Activated T-helper 17 cell treated with anti-CD3 and anti-CD28 coated beads, Interleukin-2, amount 50 U/mL, for 72 hours (primary cell): ENCODE data around the gene SPTBN1. TPM values are rescaled to one million over a fixed set of nuclear protein-coding genes. Genes with fewer than 3 reads are reported as not detected.

ENCODE experiments used
- ATAC-seq: fragments of 150-1000 bp; cut with Tn5 transposase; replicated peaks from 2 replicates; pipeline ENCODE4 v1.10.0; 2021; ENCODE audit warnings: mild to moderate bottlenecking, moderate library complexity
- H3K27ac Mint-ChIP-seq: one replicate; pipeline ENCODE4 v1.8.0; 2022; ENCODE audit warnings: mixed read lengths
- H3K27me3 Mint-ChIP-seq: one replicate; pipeline ENCODE4 v1.8.0; 2022; ENCODE audit warnings: mixed read lengths
- H3K36me3 Mint-ChIP-seq: one replicate; pipeline ENCODE4 v1.8.0; 2022; ENCODE audit warnings: low read depth, mild to moderate bottlenecking, mixed read lengths
- H3K4me1 Mint-ChIP-seq: one replicate; pipeline ENCODE4 v1.8.0; 2022; ENCODE audit warnings: mixed read lengths
- H3K4me3 Mint-ChIP-seq: one replicate; pipeline ENCODE4 v1.8.0; 2022; ENCODE audit warnings: mild to moderate bottlenecking, mixed read lengths
- H3K9me3 Mint-ChIP-seq: one replicate; pipeline ENCODE4 v1.8.0; 2022; ENCODE audit warnings: mixed read lengths
- total RNA-seq, 2 donors: library from RNA; stranded (reverse); gene quantifications; one replicate each; pipeline ENCODE4 v1.2.3, GENCODE V29; 2022

Gene SPTBN1
- total RNA-seq, 2 donors from 2014 or later: 85.3 to 101 TPM

DNA sequence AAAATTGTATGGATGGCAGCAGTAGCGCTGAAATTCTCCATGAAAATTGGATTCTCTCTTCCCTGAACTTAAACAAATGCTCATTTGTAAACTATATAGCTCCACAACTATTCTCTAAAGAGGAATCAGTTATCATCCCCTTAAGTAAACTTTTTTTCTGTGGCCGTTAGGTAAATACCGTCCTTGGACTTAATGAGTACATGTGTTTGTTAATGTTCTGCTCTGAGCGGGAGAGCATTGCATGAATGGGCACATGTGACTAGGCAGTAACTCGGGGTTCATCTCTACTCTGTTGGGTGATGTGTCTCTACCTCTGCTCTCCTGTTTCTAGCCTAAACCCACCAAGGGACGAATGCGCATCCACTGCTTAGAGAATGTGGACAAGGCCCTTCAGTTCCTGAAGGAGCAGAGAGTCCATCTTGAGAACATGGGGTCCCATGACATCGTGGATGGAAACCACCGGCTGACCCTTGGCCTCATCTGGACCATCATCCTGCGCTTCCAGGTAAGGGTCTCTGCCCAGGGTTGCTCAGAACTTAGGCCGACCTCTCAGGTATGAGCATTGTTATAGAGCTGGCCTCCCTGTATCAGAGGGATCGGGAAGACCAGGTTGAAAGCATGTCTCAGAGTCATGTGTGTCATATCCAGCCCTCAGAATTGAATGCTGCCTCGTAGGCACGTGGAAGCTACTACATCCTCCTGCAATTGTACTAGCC lies 155.9 kb downstream of the SPTBN1 start:
- peaks cover 42% of the 10 kb centered on the region for H3K4me1 Mint-ChIP-seq
- H3K36me3 Mint-ChIP-seq: peaks cover 42% of the 10 kb centered on the region
- no peak for ATAC-seq
- H3K27me3 Mint-ChIP-seq: no peaks in the 10 kb centered on the region
- H3K27ac Mint-ChIP-seq: peak overlapping the region; percentile 42
- no peaks in the 10 kb centered on the region for H3K9me3 Mint-ChIP-seq
- no peak overlapping the region for H3K4me3 Mint-ChIP-seq

DNA sequence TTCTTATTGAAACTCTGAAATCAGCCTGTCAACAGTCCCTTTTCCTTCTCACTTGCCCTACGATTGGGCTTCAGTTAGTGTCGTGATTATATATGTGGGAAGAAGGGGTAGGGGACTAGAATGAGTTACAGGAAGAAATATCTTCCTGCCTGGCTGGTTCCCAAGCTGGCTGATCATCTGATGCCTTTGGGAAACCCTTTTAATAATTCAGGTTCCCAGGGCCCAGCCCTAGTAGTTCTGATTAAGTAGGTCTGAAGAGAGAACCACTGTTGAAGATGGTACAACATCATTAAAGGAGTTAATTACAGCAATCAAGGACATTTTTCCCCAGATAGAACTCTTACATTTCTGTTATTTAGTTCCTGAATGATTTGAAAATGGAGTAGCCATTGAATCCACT lies 157.3 kb downstream of the SPTBN1 start:
- ATAC-seq: no peak
- H3K4me3 Mint-ChIP-seq: no peak overlapping the region
- H3K4me1 Mint-ChIP-seq: peaks cover 41% of the 10 kb centered on the region
- H3K27me3 Mint-ChIP-seq: no peaks in the 10 kb centered on the region
- H3K36me3 Mint-ChIP-seq: peaks cover 56% of the 10 kb centered on the region
- no peaks in the 10 kb centered on the region for H3K9me3 Mint-ChIP-seq
- peak overlapping the region; percentile 42 for H3K27ac Mint-ChIP-seq

DNA sequence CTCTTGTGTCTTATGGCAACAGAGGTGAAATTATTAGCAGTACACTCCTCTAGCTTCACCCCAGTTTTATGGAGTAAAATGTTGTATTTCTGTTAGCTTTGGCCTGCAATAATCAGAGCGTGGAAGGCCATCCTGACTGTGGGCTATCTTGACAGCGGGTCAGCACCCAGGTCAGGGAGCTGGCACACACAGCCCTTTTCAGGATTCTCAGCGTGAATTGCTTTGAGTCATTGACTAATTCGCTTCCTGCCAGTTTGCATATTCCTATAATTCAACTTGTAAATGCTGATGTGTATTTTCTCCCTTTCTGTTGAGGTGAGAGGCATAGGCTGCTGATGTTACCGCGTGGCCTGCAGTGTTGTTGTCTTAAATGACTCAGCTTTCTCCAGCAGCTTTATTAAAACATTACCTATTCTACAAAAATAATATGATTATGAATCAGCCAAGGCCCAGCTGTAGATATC lies 157.7 kb downstream of the SPTBN1 start:
- H3K27ac Mint-ChIP-seq: peak overlapping the region; percentile 42
- peak; percentile 54 for ATAC-seq

DNA sequence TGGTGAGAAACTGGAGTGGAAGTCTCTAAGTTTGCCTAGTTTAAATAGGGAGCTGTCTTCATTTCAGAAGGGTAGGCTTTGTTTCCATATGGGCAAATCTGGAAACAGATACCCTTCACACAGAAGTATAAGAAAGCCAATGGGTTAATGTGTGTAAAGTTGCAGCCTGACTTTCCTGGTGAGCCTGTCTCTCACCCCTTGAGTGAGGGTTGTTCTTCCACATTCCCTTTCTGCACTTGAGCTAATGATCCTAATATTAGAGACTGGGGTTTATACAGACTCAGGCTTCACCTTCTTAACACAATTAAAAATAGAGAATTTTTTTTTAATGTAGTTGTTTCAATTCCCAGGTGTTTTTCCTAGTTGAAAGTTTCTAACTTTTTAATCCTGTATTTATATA lies 158.7 kb downstream of the SPTBN1 start:
- ATAC-seq: no peak
- Mint-ChIP-seq H3K4me1 (peaks cover 34% of the 10 kb centered on the region), H3K36me3 (peaks cover 70% of the 10 kb centered on the region), H3K9me3 (no peaks in the 10 kb centered on the region), H3K4me3 (no peak overlapping the region), H3K27ac (no peak overlapping the region), H3K27me3 (no peaks in the 10 kb centered on the region)

More for the DNA sequence above, 157.7 kb downstream of the SPTBN1 start:
- Mint-ChIP-seq H3K36me3 (peaks cover 60% of the 10 kb centered on the region), H3K4me1 (peaks cover 43% of the 10 kb centered on the region), H3K4me3 (no peak overlapping the region), H3K9me3 (no peaks in the 10 kb centered on the region), H3K27me3 (no peaks in the 10 kb centered on the region)

DNA sequence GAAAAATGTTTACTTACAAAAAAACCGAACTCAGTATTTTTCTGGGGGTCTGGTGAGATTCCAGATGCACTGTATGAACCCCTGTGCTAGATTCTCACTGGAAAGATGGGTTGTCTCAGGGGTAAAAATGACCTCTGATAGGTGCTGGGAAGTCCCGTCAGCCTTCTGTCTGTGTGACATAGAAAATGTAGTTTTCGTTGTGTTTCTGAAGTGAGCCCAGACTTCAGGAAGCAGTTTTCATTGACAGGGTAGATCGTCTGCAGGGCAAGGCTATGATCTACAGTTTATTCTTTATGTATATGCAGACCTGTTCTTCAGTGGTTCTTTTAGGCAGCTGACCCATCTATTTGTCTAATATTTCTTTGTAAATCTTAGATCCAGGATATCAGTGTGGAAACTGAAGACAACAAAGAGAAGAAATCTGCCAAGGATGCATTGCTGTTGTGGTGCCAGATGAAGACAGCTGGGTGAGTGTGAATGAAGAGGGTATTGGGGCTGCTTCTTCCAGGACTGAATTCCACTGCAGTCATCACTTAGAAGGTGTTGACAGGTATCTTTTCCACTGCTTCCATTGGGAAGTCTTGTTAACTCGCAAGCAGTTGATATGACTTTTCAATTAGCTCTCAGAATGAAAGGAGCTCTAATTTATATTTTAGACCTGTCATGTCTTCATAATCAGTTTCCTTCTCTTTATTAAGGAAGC lies 159.9 kb downstream of the SPTBN1 start:
- ATAC-seq: no peak
- Mint-ChIP-seq H3K4me1 (peaks cover 24% of the 10 kb centered on the region), H3K27me3 (no peaks in the 10 kb centered on the region), H3K36me3 (peaks cover 82% of the 10 kb centered on the region), H3K9me3 (no peaks in the 10 kb centered on the region), H3K27ac (peak overlapping the region; percentile 60), H3K4me3 (no peak overlapping the region)

DNA sequence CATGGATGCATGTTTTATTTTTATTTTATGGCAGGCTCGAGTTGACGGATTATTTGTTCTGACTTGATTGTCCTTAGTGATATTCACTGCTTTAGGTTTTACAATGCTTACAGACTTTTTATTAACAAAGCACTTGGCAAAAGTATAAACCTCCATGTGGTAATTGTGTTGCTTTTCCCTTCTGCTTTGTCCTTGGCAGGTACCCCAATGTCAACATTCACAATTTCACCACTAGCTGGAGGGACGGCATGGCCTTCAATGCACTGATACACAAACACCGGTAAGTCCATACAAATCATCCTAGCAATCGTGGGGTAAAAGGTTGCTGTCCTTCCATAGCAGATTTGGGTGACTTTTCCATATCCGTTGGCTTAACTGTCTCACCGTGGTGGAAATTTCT lies 161.3 kb downstream of the SPTBN1 start:
- peaks cover 93% of the 10 kb centered on the region for H3K36me3 Mint-ChIP-seq
- no peak overlapping the region for H3K27ac Mint-ChIP-seq
- no peaks in the 10 kb centered on the region for H3K27me3 Mint-ChIP-seq
- no peaks in the 10 kb centered on the region for H3K9me3 Mint-ChIP-seq
- no peak overlapping the region for H3K4me3 Mint-ChIP-seq
- ATAC-seq: no peak
- peaks cover 21% of the 10 kb centered on the region for H3K4me1 Mint-ChIP-seq

DNA sequence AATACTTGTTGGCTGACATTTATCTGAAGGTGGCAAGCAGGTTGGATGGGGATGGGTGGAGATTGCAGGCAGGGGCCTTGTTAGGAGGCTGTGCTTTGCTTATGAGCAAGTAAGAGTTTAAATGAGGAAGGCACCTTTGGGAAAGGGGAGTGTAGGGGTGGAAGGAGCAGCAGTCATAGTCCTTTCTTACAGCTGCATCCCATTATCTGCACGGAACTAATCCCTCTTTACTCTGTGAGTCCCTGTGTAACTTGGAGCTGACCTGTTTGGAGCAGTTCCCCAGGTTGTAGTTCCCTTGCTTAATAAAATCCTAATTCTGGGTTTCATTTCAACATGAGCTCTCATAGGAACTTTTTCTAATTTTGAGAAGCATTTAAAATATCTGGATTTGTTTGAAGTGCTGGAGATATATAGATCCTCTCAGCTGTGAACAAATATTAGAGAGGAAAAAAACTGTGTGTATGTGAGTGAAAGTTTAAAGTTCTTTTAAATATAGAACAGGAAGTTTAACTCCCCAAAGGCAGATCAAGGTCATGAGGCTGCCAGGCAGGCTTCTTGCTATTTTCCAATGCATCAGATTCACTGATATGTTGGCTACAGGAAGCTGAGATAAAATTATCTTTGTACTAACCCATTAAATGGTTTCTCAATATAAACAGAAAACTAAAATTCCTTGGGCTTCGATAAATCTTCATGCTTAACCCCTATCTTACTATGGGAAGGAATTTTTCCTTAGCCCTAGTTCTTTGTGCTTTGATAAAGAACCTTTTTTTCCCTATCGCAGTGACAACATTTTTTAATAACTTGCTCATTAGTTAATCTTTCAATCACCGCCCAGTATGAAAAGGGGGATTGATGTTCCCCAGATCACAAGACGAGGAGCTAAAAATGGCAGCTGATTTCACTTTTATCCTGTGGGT lies 162.8 kb downstream of the SPTBN1 start:
- no peaks in the 10 kb centered on the region for H3K9me3 Mint-ChIP-seq
- no peaks in the 10 kb centered on the region for H3K27me3 Mint-ChIP-seq
- H3K4me1 Mint-ChIP-seq: peaks cover 14% of the 10 kb centered on the region
- no peak for ATAC-seq
- peaks cover 96% of the 10 kb centered on the region for H3K36me3 Mint-ChIP-seq
- no peak overlapping the region for H3K4me3 Mint-ChIP-seq
- H3K27ac Mint-ChIP-seq: peak overlapping the region; percentile 84

DNA sequence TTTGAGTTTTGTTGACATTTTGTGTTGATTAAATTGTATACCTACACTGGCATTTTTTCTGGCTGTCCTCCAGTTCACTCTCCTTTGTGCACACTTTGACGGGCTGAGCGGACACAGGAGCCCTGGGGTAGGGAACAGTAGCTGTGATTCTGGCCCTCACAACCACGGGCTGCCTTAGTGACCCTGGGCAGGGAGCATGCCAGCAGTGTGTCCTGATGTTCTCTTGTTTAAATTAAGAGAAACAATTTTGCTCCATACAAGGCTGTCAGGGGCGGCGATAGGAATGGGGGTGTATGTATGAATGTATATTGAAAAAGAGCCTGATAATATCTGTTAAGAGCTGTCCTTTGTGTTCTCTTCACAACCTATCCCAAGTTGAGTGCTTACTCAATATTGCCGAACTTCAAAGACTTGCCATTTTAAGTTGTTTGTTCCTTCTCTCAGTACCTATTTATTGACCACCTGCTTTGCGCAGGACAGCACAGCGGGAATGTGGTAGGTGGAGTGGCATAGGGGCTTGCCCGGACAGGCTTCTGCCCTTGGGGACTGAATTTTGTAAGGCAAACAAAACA lies 163.6 kb downstream of the SPTBN1 start:
- Mint-ChIP-seq H3K4me3 (no peak overlapping the region), H3K36me3 (peaks cover 97% of the 10 kb centered on the region), H3K27ac (peak overlapping the region; percentile 84), H3K9me3 (no peaks in the 10 kb centered on the region), H3K4me1 (peaks cover 10% of the 10 kb centered on the region), H3K27me3 (no peaks in the 10 kb centered on the region)
- ATAC-seq: no peak

DNA sequence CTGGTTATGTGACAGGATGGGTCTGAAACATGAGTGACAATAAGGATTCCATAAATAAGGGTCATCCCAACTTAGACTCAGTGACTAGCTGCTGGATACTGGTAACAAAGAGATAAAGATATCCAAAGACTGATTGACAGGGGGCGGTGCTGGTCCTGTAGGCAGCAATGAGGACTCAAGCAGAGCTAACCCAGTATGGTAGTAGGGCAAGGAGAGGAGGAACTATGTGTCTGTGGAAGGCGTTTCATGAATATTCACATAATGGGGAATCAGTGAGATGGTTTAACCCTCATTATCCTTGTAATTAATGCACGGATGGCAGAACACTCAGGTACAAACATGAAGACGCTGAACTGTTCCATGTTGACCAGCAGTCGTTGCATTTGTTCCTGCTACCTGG lies 164.8 kb downstream of the SPTBN1 start:
- no peaks in the 10 kb centered on the region for H3K27me3 Mint-ChIP-seq
- H3K27ac Mint-ChIP-seq: peak overlapping the region; percentile 84
- ATAC-seq: no peak
- H3K36me3 Mint-ChIP-seq: peaks cover 98% of the 10 kb centered on the region
- H3K4me3 Mint-ChIP-seq: no peak overlapping the region
- peaks cover 10% of the 10 kb centered on the region for H3K4me1 Mint-ChIP-seq
- no peaks in the 10 kb centered on the region for H3K9me3 Mint-ChIP-seq

DNA sequence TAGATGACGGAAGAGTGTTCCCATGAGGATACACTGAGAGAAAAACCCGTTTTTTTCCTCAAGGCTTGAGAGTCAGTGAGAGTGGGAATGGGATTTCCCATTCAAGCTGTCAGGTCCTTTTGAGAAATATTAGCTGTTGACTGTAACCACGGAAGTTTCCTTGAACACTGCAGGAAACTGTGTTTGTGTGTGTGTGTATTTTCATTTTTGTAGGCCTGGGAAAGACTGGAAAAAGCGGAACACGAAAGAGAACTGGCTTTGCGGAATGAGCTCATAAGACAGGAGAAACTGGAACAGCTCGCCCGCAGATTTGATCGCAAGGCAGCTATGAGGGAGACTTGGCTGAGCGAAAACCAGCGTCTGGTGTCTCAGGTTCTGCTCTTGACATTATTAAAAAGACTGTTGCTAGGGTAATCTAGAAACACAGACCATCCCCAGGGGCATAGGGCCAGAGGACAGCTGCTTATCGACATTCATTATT lies 168.5 kb downstream of the SPTBN1 start:
- no peak for ATAC-seq
- Mint-ChIP-seq H3K4me3 (no peak overlapping the region), H3K4me1 (peaks cover 7% of the 10 kb centered on the region), H3K36me3 (peaks cover 98% of the 10 kb centered on the region), H3K27me3 (no peaks in the 10 kb centered on the region), H3K27ac (peak overlapping the region; percentile 29), H3K9me3 (no peaks in the 10 kb centered on the region)

DNA sequence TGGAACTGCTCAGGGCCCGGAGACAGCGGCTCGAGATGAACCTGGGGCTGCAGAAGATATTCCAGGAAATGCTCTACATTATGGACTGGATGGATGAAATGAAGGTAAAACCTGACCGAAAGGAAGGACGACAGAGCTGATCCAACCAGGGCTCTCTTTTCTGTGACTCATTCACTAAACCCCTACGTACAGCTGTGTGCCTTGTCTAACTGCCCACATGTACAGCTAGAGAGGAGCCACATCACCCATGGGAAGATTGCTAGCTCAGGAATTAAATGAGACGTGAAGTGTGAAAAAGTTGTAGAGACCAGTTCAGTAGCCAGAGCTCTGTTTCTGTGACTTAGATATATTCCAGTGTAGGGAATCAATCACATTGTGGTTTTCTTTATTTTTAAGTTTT lies 170.0 kb downstream of the SPTBN1 start:
- Mint-ChIP-seq H3K4me1 (peaks cover 12% of the 10 kb centered on the region), H3K4me3 (no peak overlapping the region), H3K27ac (peak overlapping the region; percentile 95), H3K27me3 (no peaks in the 10 kb centered on the region), H3K9me3 (no peaks in the 10 kb centered on the region), H3K36me3 (peaks cover 98% of the 10 kb centered on the region)
- no peak for ATAC-seq

DNA sequence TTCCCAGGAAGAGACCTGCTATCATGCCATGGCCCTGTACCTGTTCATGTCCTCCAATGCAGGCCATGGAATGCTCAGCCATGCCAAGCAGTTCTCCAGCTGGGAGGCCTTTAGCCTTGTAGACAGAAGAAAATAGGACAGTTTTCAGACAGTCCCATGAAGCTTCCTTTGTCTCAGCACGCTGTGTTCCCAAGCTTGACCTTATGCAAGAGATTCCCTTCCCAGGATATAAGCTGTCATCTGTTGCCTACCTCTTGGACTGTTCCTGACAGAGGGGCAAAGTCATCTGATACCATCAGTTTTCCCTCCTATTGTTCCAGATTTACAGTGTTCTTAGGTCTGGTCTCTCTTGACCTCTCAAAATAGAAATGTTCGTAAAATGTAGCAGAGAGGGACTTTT lies 170.8 kb downstream of the SPTBN1 start:
- no peaks in the 10 kb centered on the region for H3K27me3 Mint-ChIP-seq
- ATAC-seq: no peak
- peaks cover 12% of the 10 kb centered on the region for H3K4me1 Mint-ChIP-seq
- H3K4me3 Mint-ChIP-seq: no peak overlapping the region
- peak overlapping the region; percentile 95 for H3K27ac Mint-ChIP-seq
- peaks cover 100% of the 10 kb centered on the region for H3K36me3 Mint-ChIP-seq
- H3K9me3 Mint-ChIP-seq: no peaks in the 10 kb centered on the region

DNA sequence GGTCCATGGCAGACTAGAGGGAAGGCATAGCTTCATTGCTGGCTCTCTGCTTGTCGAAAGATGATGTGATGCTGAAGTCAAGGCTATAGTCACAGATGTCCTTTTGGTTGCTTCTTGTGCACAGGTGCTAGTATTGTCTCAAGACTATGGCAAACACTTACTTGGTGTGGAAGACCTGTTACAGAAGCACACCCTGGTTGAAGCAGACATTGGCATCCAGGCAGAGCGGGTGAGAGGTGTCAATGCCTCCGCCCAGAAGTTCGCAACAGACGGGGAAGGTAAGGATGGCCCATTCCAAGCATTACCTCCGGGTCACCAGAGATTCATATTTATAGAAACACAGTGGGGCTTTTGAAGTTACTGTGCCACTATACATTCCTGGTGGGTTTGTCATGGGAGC lies 171.8 kb downstream of the SPTBN1 start:
- no peaks in the 10 kb centered on the region for H3K9me3 Mint-ChIP-seq
- no peaks in the 10 kb centered on the region for H3K27me3 Mint-ChIP-seq
- H3K4me1 Mint-ChIP-seq: peaks cover 12% of the 10 kb centered on the region

DNA sequence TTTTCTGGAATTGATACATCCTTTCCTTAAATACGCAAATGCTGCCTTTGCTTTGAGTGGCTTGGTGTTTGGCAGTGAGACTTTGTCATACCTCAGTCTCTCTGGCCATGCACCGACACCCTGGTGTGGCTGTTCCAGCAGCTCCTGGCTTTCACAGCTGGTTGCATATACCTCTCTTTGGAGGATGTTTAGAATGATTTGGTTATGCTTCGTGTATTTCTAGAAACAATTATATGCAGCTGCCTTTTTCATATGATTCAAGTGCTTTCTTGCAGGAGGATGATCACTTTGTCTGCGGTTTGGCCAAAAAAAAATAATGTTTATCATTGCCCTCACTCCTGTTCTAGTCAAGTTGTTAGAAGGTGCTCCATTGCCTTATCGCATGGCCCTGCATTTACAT lies 172.3 kb downstream of the SPTBN1 start:
- Mint-ChIP-seq H3K36me3 (peaks cover 100% of the 10 kb centered on the region), H3K4me1 (peaks cover 12% of the 10 kb centered on the region), H3K27ac (peak overlapping the region; percentile 95), H3K9me3 (no peaks in the 10 kb centered on the region), H3K27me3 (no peaks in the 10 kb centered on the region), H3K4me3 (no peak overlapping the region)
- no peak for ATAC-seq

More for the DNA sequence above, 171.8 kb downstream of the SPTBN1 start:
- Mint-ChIP-seq H3K36me3 (peaks cover 100% of the 10 kb centered on the region), H3K4me3 (no peak overlapping the region), H3K27ac (peak overlapping the region; percentile 95)
- ATAC-seq: no peak
